ENCODE results near the gene TAMM41. TPM values are rescaled to one million over a fixed set of nuclear protein-coding genes. Genes with fewer than 3 reads are reported as not detected.

Gene TAMM41
- total and polyA plus RNA-seq, 2 donors (not counting 1 experiment from before 2014, with no cell fraction given), result 5.6 to 9.0 TPM

GRCh38 chr3:11847607-11848006, 922 bp upstream of the TAMM41 start:
- Histone ChIP-seq H3K27ac (ENCODE audit: insufficient read depth, low read length) (no peak overlapping the region), H4K20me1 (ENCODE audit: control insufficient read depth, extremely low read depth, insufficient read depth, low read length) (no peaks in the 10 kb centered on the region), H3K79me2 (ENCODE audit: control insufficient read depth, insufficient read depth, low read length) (peaks cover 13% of the 10 kb centered on the region), H3K9ac (ENCODE audit: insufficient read depth, low read length) (no peak overlapping the region), H2AFZ (ENCODE audit: low read length) (no peak overlapping the region), H3K27me3 (ENCODE audit: control insufficient read depth, insufficient read depth, low read length) (no peaks in the 10 kb centered on the region), H3K9me3 (ENCODE audit: control insufficient read depth, insufficient read depth, low read depth, low read length) (no peaks in the 10 kb centered on the region), H3K4me2 (ENCODE audit: extremely low read depth, insufficient read depth, low read length) (no peak overlapping the region), H3K4me3 (replicated peaks in 1 of 4; ENCODE audit: control extremely low read depth in 1 of 4, insufficient read depth in 1 of 4, low read depth in 3 of 4, low read length in 4 of 4) (no peak overlapping the region), H3K36me3 (ENCODE audit: control insufficient read depth, insufficient read depth, low read length) (peaks cover 5% of the 10 kb centered on the region), H3K4me1 (ENCODE audit: control insufficient read depth, extremely low read depth, insufficient read depth, low read length) (no peaks in the 10 kb centered on the region)
- no peak for DNase-seq (ENCODE audit: low read depth in 2 of 2)
- TF ChIP-seq CTCF (conservative IDR thresholded peaks at IDR 0.05 in 1 of 2, IDR thresholded peaks at IDR 0.05 in 1 of 2; ENCODE audit: low read depth in 1 of 2, low read length in 2 of 2) (no peak), EZH2 (IDR thresholded peaks at IDR 0.05; ENCODE audit: low read length, missing control alignments) (no peak)

GRCh38 chr3:11845651-11846050, 1.0 kb downstream of the TAMM41 start:
- Histone ChIP-seq H3K9ac (ENCODE audit: insufficient read depth, low read length) (no peak overlapping the region), H3K4me3 (replicated peaks in 1 of 4; ENCODE audit: control extremely low read depth in 1 of 4, insufficient read depth in 1 of 4, low read depth in 3 of 4, low read length in 4 of 4) (peak overlapping the region; percentile 94 to 99 (median 97)), H2AFZ (ENCODE audit: low read length) (no peak overlapping the region), H4K20me1 (ENCODE audit: control insufficient read depth, extremely low read depth, insufficient read depth, low read length) (no peaks in the 10 kb centered on the region), H3K27me3 (ENCODE audit: control insufficient read depth, insufficient read depth, low read length) (no peaks in the 10 kb centered on the region), H3K36me3 (ENCODE audit: control insufficient read depth, insufficient read depth, low read length) (peaks cover 5% of the 10 kb centered on the region), H3K27ac (ENCODE audit: insufficient read depth, low read length) (no peak overlapping the region), H3K79me2 (ENCODE audit: control insufficient read depth, insufficient read depth, low read length) (peaks cover 13% of the 10 kb centered on the region), H3K4me2 (ENCODE audit: extremely low read depth, insufficient read depth, low read length) (peak overlapping the region; percentile 42), H3K9me3 (ENCODE audit: control insufficient read depth, insufficient read depth, low read depth, low read length) (no peaks in the 10 kb centered on the region), H3K4me1 (ENCODE audit: control insufficient read depth, extremely low read depth, insufficient read depth, low read length) (no peaks in the 10 kb centered on the region)
- no peak for TF ChIP-seq CTCF (conservative IDR thresholded peaks at IDR 0.05 in 1 of 2, IDR thresholded peaks at IDR 0.05 in 1 of 2; ENCODE audit: low read depth in 1 of 2, low read length in 2 of 2)
- no peak for TF ChIP-seq EZH2 (IDR thresholded peaks at IDR 0.05; ENCODE audit: low read length, missing control alignments)
- DNase-seq (ENCODE audit: low read depth in 2 of 2), result no peak

GRCh38 chr3:11844891-11845290, 1.8 kb downstream of the TAMM41 start:
- Histone ChIP-seq H3K4me3 (replicated peaks in 1 of 4; ENCODE audit: control extremely low read depth in 1 of 4, insufficient read depth in 1 of 4, low read depth in 3 of 4, low read length in 4 of 4) (no peak overlapping the region), H2AFZ (ENCODE audit: low read length) (no peak overlapping the region), H4K20me1 (ENCODE audit: control insufficient read depth, extremely low read depth, insufficient read depth, low read length) (no peaks in the 10 kb centered on the region), H3K9me3 (ENCODE audit: control insufficient read depth, insufficient read depth, low read depth, low read length) (no peaks in the 10 kb centered on the region), H3K4me2 (ENCODE audit: extremely low read depth, insufficient read depth, low read length) (no peak overlapping the region), H3K27ac (ENCODE audit: insufficient read depth, low read length) (no peak overlapping the region), H3K4me1 (ENCODE audit: control insufficient read depth, extremely low read depth, insufficient read depth, low read length) (no peaks in the 10 kb centered on the region), H3K36me3 (ENCODE audit: control insufficient read depth, insufficient read depth, low read length) (peaks cover 5% of the 10 kb centered on the region), H3K79me2 (ENCODE audit: control insufficient read depth, insufficient read depth, low read length) (peaks cover 13% of the 10 kb centered on the region), H3K27me3 (ENCODE audit: control insufficient read depth, insufficient read depth, low read length) (no peaks in the 10 kb centered on the region), H3K9ac (ENCODE audit: insufficient read depth, low read length) (no peak overlapping the region)
- TF ChIP-seq EZH2 (IDR thresholded peaks at IDR 0.05; ENCODE audit: low read length, missing control alignments) (no peak), CTCF (conservative IDR thresholded peaks at IDR 0.05 in 1 of 2, IDR thresholded peaks at IDR 0.05 in 1 of 2; ENCODE audit: low read depth in 1 of 2, low read length in 2 of 2) (no peak)
- no peak for DNase-seq (ENCODE audit: low read depth in 2 of 2)
